Stimulated activated CD4-positive, alpha-beta T cell treated with anti-CD3 and anti-CD28 coated beads, Interleukin-1b, Interleukin-23, amount 100 ng/mL, for 48 hours (primary cell): ENCODE measurements around the gene TPTE2.
"Not testable (repeated sequence)": the region's sequence is repeated elsewhere in the genome, so short reads cannot be mapped to it uniquely, and the experiment has no call there.

ENCODE experiments used
- DNase-seq: peaks from one replicate; pipeline ENCODE4 v3.0.0-alpha.2; 2020

TPTE2 gene

DNA sequence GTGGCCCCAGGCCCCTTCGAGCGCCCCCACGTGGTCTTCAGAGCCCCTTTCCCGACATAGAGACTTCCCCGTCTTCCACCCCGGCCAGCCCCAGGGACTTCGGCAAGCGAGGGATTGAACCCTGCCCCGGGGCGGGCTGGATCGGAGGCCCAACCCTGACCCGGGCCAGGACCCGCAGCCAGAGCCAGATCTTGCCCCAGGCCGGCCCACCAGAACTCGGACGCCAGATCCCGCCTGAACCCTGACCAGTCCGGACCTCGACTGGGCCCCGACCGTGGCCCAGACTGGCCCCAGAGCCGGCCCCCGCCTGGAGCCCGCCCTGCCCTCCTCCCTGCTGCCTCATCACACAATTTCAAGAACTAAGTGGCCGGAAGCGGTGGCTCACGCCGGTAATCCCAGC, 253 bp upstream of the TPTE2 start:
- no peak for DNase-seq

DNA sequence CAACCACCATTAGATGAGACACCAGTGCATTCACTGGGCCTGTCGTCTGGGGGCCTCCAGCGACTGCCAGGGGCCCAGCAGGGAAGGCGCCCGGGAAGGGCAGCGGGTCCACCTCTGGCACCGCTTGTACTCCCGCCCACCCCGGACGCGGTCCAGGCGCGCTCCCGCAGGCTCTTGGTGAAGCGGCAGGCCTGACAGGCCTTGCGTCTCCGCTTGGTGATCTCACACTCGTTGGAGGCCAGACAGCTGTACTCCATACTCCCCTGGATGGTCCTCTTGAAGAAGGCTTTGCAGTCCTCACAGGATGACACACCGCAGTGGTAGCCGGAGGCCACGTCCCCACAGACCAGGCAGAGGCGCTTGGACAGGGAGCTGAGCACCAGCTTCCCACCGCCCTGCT, 660 bp downstream of the TPTE2 start:
- not testable (repeated sequence) for DNase-seq

DNA sequence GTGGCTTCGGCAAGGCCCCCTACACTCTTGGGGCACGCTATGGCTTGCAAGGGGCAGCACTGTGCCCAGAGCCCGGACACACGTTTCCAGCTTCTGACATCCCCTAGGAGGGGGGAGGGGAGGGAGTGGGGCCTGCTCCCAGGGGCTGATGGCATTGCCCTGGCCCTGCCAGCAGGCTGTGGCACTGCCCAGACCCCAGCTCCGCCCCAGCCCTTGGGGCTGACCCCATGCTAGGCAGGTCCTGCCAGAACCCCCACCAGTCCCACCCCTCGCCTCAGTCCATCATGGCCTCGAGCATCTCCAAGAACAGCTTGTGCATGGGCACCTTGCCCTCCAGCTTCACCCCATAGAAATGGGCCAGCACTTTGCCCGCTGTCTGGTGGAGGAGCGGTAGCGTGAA, 1.6 kb downstream of the TPTE2 start:
- DNase-seq = not testable (repeated sequence)

DNA sequence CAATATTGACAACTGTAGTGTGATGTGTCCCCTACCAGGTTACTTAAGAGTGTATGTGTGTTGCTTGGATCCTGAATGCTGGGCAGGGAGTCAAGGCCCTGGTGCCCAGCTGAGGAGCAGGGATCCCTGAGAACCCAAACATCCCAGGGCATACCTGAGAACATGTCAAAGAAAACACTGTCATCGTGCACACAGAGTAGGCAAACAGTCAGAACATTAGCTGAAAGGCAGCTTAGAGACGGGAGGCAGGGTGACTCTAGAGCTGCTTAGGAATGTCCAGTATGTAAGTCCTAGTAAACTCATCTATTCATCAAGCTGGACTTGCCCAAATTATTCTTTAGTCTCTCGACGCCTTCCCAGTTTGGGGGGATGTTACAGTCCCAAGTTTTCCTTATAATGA, 4.0 kb downstream of the TPTE2 start:
- DNase-seq = not testable (repeated sequence)

DNA sequence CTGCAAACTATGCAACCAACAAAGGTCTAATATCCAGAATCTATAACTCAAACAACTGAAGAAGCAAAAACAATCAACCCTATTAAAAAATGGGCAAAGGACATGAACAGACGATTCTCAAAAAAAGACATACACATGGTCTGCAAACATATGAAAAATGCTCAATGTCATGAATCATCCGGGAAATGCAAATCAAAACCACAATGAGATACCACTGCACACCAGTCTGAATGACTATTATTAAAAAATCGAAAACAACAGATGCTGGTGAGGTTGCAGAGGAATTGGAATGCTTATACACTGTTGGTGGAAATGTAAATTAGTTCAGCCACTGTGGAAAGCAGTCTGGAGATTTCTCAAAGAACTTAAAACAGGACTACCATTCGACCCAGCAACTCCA, 12.1 kb downstream of the TPTE2 start:
- DNase-seq = not testable (repeated sequence)

DNA sequence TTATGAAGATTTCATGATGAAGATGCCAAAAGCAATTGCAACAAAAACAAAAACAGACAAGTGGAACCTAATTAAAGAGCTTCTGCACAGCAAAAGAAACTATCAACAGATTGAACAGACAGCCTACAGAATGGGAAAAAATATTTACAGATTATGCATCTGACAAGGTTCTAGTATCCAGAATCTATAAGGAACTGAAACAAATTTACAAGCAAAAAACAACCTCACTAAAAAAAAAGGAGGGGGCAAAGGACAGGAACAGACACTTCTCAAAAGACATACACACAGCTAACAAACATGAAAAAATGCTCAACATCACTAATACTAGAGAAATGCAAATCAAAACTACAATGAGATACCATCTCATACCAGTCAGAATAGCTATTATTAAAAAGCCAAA, 35.7 kb downstream of the TPTE2 start:
- not testable (repeated sequence) for DNase-seq

DNA sequence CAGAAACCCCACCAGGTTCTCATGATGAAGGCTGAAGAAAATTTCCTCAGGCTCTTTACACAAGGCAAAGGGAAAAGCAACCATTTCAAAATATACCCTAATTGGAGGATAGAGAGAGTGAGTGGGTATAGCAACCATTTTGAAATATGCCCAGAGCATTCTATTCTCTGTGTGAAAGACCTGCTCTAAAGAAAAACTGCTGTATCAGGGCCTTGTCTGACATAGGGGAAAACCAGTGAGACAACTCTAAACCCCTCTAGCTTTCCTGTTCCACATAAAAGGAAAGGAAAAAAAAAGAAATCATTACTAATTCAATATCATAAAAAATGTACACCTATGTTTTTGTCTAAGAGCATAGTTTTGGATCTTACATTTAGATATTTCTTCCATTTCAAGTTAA, 42.3 kb downstream of the TPTE2 start:
- DNase-seq = no peak

DNA sequence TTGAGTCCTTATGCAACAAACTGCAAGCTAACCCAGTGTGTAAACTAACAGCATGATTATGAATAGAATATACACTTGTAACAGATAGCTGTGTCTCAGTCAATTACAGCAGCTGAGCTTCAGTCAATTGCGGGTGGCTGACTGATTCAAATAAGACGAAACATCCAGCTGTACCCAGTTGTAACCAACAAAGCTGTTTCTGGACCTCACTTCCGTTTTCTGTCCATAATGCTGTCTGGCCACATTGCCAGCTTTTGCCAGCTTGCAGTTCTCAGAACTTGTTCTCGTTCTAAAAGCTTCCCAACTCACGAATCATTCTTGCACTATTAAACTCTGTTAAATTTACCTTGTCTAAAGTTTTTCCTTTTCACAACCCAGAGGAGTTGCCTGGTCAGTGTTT, 53.7 kb downstream of the TPTE2 start:
- DNase-seq = not testable (repeated sequence)

DNA sequence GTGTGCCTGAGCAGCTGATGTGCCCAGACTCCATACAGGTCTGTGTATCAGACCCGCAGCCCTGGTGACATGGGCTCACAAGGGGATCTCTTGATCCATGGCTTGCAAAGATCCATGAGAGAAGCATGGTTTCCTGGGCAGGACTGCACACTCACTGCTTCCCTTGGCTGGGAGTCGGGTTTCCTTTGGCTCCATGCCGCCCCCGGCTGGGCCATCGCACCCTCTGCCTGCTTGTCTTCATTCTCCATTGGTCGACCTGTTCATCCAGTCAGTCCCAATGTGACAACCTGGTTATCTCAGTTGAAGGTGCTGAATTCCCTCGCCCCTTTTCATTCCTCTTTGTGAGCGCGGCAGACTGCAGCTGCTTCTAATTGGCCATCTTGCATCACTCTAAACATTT, 101.2 kb downstream of the TPTE2 start:
- DNase-seq = not testable (repeated sequence)

DNA sequence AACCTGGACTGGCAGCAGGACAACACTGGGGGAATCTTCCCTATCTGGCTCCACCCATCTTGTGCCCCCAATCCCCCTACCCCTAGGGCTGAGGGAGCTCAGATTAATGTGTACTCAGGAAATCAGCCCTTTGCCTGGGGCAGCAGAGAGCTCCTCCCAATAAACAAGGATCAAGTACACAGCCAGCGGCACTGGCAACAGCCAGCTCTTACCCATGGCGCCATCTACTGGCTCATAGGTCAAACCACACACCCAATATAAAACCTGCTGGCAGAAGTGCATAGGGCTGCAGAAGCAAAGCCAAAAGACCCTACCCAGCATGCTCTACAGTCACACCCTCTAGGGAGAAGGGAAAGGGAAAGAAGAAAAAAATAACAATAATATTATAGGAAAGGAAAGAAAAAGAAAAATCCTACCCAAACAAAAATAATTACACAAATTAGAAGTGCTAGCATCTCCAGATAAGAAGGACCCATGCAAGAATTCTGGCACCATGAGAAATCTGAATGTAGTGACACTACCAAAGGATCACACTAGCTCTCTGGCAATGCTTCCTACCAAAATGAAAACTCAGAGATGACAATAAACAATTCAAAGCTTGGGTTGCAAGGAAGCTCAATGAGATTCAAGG, 122.2 kb downstream of the TPTE2 start:
- DNase-seq = peak; percentile 21

DNA sequence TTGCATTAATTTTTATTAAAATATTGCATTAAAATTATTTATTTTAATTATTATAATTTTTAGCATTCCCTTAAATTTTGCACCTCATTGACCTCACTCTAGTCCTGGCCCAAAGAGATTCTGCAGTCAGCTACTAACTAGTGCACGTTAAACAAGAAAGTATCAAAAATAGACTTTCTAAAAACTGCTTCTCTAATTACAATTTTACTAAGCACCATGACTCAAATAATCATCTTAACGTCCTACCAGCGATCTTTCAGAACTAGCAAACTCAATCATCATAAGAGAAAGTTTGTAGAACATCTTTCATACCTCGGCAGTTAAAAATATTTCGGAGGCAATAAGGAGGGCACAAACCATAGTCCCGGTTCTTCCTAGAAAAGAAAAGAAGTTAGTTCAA, 123.6 kb downstream of the TPTE2 start:
- not testable (repeated sequence) for DNase-seq

DNA sequence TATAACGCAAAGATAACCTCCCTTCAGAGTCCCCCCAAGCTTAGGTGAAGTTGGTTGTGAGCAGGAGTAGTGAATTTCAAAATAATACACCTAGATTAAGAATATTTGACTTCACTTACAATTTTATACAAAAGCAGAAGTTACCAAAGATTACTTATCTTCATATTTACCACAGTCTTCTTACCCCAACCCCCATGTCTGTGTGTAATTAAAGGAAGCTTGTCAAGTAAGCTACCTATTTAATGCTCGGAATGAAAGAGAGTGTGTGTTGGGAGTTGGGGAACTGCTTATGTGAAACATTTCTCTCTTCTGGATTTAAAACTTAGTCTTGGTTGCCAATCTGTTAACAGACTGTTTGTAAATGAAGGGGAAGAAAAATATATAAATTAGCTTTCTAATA, 139.1 kb downstream of the TPTE2 start:
- DNase-seq = not testable (repeated sequence)

DNA sequence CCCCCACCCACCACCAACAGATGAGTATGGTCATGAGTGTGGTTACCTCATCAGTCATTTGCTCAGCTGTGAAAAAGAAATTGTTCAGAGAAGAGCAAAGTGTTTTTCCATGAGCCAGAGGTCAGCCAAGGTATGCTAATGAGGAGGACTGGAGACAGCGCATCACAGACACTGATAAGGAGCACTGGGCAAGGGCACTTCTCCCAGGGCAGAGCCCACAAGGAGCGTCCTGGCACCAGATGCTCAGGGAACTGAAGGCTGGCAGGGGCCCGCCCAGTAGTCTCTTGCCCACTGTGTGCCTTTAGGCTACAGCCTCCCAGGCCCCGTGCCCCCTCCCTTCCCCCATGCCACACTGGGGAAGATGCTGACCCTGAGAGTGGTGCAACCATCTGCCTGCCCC, 148.8 kb downstream of the TPTE2 start:
- DNase-seq = not testable (repeated sequence)

DNA sequence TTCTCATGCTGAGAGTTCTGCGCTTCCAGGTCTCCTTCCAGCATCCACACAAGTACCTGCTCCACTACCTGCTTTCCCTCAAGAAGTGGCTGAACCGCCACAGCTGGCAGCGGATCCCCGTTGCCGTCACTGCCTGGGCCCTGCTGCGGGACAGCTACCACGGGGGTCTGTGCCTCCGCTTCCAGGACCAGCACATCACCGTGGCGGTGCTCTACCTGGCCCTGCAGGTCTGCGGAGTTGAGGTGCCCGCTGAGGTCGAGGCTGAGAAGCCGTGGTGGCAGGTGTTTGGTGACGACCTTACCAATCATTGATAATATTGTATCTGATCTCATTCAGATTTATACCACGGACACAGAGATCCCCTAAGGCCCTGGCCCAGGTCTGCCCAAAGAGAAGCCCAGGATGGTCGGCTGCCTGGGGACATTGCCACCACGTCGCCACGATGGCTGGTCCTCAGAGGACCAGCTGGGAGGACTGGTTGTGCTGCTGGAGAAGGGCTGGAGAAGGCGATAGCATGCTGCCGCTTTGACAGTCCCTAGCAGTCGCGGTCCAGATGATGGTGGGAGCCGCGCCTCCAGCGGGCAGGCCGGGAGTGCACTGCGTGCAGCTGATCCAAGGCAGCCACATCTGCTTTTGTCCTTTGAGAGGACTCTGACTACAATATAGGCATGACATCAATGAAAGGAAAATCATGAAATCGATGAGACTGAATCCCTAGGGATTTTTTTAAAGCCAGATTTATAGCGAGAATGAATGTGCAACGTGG, 178.4 kb downstream of the TPTE2 start:
- not testable (repeated sequence) for DNase-seq

DNA sequence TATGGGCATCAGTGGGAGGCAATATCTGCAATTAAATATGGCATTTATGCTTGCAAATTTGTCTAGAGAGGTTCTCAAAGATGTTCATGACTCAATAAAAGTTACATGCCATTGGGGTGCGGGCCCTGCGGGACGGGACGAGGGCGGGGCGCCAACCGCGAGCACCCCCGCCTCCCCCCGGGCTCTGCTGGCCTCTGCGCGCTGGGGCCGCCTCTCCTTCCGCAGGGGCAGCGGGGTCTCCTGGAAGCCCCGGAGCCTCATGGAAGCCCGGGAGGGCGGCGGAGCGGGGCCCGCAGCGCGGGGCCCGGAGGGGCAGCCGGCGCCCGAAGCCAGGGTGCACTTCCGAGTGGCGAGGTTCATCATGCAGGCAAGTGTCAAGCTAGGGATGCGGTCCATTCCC, 179.2 kb downstream of the TPTE2 start:
- no peak for DNase-seq
